H1 (cell line): ENCODE data around the gene TNNI2.

ENCODE experiments used
- BACH1 ChIP-seq: IDR thresholded peaks from 2 replicates; pipeline ENCODE4 v1.6.1; 2012; ENCODE audit warnings: low read length, improper control_type of control experiment
- EP300 ChIP-seq, 2 experiments: IDR thresholded peaks; 1 replicate in 1 of 2; 2 replicates in 1 of 2; pipeline ENCODE4 v1.6.1; 2011 to 2012; ENCODE audit warnings: low read depth in 2 of 2, low read length in 2 of 2, mild to moderate bottlenecking in 2 of 2, borderline replicate concordance in 1 of 2, inconsistent platforms in 1 of 2, moderate library complexity in 1 of 2
- JUND ChIP-seq: IDR thresholded peaks from 2 replicates; pipeline ENCODE4 v1.6.1; 2011; ENCODE audit warnings: mild to moderate bottlenecking, improper control_type of control experiment, low read length
- MAFK ChIP-seq: IDR thresholded peaks from 2 replicates; pipeline ENCODE4 v1.6.1; 2012; ENCODE audit warnings: low read depth, mild to moderate bottlenecking, improper control_type of control experiment, low read length
- POLR2A ChIP-seq, 2 experiments: IDR thresholded peaks; 1 replicate in 1 of 2; 2 replicates in 1 of 2; pipeline ENCODE4 v1.6.1; 2011; ENCODE audit warnings: low read depth in 2 of 2, low read length in 2 of 2, mild to moderate bottlenecking in 2 of 2; ENCODE audit errors: control extremely low read depth in 1 of 2
- SP1 ChIP-seq: IDR thresholded peaks from 2 replicates; pipeline ENCODE4 v1.6.1; 2011; ENCODE audit warnings: low read depth, low read length
- SRF ChIP-seq: IDR thresholded peaks from 2 replicates; pipeline ENCODE4 v1.6.1; 2011; ENCODE audit warnings: mild to moderate bottlenecking, low read depth, low read length, moderate library complexity
- TF ChIP-seq, protein P1 (sequence below), 3 experiments: IDR thresholded peaks; 1 replicate in 2 of 3; 2 replicates in 1 of 3; pipeline versions ENCODE4 v1.5.1 to v1.6.1; 2011; ENCODE audit warnings: low read length in 3 of 3, mild to moderate bottlenecking in 3 of 3, inconsistent platforms in 2 of 3, low read depth in 1 of 3, moderate library complexity in 1 of 3; ENCODE audit not compliant: insufficient read depth in 1 of 3; ENCODE audit errors: control extremely low read depth in 1 of 3
- TF ChIP-seq, protein P2 (sequence below): IDR thresholded peaks from 2 replicates; pipeline ENCODE4 v1.6.1; 2012; ENCODE audit warnings: inconsistent platforms

DNA sequence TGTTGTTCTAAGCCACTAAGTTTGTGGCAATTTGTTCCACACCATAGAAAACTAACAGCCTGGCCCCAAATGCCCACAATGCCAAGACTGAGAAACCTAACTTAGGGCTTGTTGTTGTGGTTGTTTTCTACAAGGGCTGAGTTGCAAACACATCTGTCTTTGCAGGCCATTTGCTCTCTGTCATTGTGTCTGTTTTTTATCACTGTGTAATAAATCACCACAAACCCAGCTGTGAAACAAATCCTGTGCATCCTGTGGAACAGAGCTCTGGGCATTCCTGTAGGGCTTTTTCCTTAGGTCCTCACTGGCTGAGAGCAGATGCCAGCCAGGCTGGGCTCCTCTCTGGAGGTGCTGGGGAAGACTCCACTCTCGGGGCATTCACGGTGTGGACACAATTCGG, 19.7 kb upstream of the TNNI2 start:
- TF ChIP-seq, protein P1, sequence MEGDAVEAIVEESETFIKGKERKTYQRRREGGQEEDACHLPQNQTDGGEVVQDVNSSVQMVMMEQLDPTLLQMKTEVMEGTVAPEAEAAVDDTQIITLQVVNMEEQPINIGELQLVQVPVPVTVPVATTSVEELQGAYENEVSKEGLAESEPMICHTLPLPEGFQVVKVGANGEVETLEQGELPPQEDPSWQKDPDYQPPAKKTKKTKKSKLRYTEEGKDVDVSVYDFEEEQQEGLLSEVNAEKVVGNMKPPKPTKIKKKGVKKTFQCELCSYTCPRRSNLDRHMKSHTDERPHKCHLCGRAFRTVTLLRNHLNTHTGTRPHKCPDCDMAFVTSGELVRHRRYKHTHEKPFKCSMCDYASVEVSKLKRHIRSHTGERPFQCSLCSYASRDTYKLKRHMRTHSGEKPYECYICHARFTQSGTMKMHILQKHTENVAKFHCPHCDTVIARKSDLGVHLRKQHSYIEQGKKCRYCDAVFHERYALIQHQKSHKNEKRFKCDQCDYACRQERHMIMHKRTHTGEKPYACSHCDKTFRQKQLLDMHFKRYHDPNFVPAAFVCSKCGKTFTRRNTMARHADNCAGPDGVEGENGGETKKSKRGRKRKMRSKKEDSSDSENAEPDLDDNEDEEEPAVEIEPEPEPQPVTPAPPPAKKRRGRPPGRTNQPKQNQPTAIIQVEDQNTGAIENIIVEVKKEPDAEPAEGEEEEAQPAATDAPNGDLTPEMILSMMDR (IDR thresholded peaks at IDR 0.05; ENCODE audit: control extremely low read depth in 1 of 3, insufficient read depth in 1 of 3, low read depth in 1 of 3, low read length in 3 of 3): no peak
- no peak for TF ChIP-seq POLR2A (IDR thresholded peaks at IDR 0.05; ENCODE audit: control extremely low read depth in 1 of 2, low read depth in 2 of 2, low read length in 2 of 2)
- no peak for TF ChIP-seq SP1
- no peak for TF ChIP-seq SRF
- TF ChIP-seq EP300 (IDR thresholded peaks at IDR 0.05; ENCODE audit: borderline replicate concordance in 1 of 2, low read depth in 2 of 2, low read length in 2 of 2): no peak
- TF ChIP-seq JUND: no peak
- TF ChIP-seq BACH1: no peak
- TF ChIP-seq, protein P2, sequence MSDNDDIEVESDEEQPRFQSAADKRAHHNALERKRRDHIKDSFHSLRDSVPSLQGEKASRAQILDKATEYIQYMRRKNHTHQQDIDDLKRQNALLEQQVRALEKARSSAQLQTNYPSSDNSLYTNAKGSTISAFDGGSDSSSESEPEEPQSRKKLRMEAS: no peak
- no peak for TF ChIP-seq MAFK
